Stimulated activated naive CD8-positive, alpha-beta T cell treated with anti-CD3 and anti-CD28 coated beads, Interleukin-15, Interleukin-2, amounts not matched to agents 100 ng/mL and 50 ng/mL, for 24 hours (primary cell): ENCODE measurements around the gene HTR2C.
"Not testable (repeated sequence)": the region's sequence is repeated elsewhere in the genome, so short reads cannot be mapped to it uniquely, and the experiment has no call there.

Source experiments
- H3K27ac Mint-ChIP-seq: one replicate; pipeline ENCODE4 v1.8.0; 2021; ENCODE audit warnings: mild to moderate bottlenecking, mixed read lengths
- H3K27me3 Mint-ChIP-seq: one replicate; pipeline ENCODE4 v1.8.0; 2021; ENCODE audit warnings: mixed read lengths
- H3K36me3 Mint-ChIP-seq: one replicate; pipeline ENCODE4 v1.8.0; 2021; ENCODE audit warnings: low read depth, mixed read lengths
- H3K4me1 Mint-ChIP-seq: one replicate; pipeline ENCODE4 v1.8.0; 2021; ENCODE audit warnings: low read depth, mixed read lengths
- H3K4me3 Mint-ChIP-seq: one replicate; pipeline ENCODE4 v1.8.0; 2021; ENCODE audit warnings: mild to moderate bottlenecking, mixed read lengths
- H3K9me3 Mint-ChIP-seq: one replicate; pipeline ENCODE4 v1.8.0; 2021; ENCODE audit warnings: mixed read lengths

HTR2C gene

GRCh38 chrX:114626323-114626722 lies 42.4 kb downstream of the HTR2C start:
- H3K27ac Mint-ChIP-seq, result no peak overlapping the region
- H3K4me1 Mint-ChIP-seq, result no peaks in the 10 kb centered on the region
- H3K9me3 Mint-ChIP-seq, result no peaks in the 10 kb centered on the region
- H3K27me3 Mint-ChIP-seq, result no peaks in the 10 kb centered on the region
- H3K4me3 Mint-ChIP-seq, result no peak overlapping the region
- H3K36me3 Mint-ChIP-seq, result no peaks in the 10 kb centered on the region

DNA sequence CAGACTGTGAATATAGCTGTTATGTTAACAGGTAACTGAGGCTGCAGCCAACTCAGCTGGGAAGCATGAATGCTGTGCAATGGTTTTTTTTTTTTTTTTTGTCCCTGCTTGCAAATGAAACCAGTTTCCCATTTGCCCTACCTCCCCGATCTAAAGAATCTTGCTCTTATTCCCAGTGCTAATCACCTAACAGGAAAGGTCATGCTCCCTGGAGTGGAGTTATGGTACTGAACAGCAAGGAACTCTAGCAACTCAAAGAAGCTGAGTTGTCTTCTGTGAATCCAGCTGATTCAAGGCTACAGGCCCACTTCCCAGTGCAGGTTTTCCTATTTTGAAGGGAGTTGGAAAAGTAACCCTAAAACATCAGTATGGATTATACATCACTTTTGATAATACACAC lies 52.1 kb downstream of the HTR2C start:
- no peak overlapping the region for H3K27ac Mint-ChIP-seq
- H3K27me3 Mint-ChIP-seq, result no peaks in the 10 kb centered on the region
- no peak overlapping the region for H3K4me3 Mint-ChIP-seq
- no peaks in the 10 kb centered on the region for H3K4me1 Mint-ChIP-seq
- H3K36me3 Mint-ChIP-seq, result no peaks in the 10 kb centered on the region
- no peaks in the 10 kb centered on the region for H3K9me3 Mint-ChIP-seq

GRCh38 chrX:114650351-114650750 lies 66.5 kb downstream of the HTR2C start:
- no peak overlapping the region for H3K4me3 Mint-ChIP-seq
- no peaks in the 10 kb centered on the region for H3K36me3 Mint-ChIP-seq
- H3K27me3 Mint-ChIP-seq, result no peaks in the 10 kb centered on the region
- no peak overlapping the region for H3K27ac Mint-ChIP-seq
- H3K4me1 Mint-ChIP-seq, result no peaks in the 10 kb centered on the region
- no peaks in the 10 kb centered on the region for H3K9me3 Mint-ChIP-seq

DNA sequence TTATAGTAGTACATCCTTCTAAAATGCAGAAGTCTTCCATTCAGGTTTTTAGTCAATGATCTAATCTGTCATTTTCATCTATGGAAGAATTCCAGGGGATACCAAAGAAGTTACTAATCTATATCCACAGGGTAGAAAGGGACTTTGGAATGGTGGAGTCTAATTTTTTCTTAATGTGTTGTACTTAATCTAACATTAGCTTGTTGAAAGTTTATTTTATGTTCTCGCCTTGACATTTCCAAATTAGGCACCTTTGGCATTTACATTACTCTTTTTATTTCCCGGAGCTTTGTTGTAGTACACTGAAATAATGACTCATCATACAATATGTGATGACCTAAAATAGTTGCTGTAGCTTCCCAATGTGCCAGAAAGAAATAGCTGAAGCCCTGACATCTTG lies 91.5 kb downstream of the HTR2C start:
- H3K4me1 Mint-ChIP-seq, result no peaks in the 10 kb centered on the region
- H3K27me3 Mint-ChIP-seq, result no peaks in the 10 kb centered on the region
- no peaks in the 10 kb centered on the region for H3K36me3 Mint-ChIP-seq
- H3K9me3 Mint-ChIP-seq, result no peaks in the 10 kb centered on the region
- H3K4me3 Mint-ChIP-seq, result no peak overlapping the region
- H3K27ac Mint-ChIP-seq, result no peak overlapping the region

DNA sequence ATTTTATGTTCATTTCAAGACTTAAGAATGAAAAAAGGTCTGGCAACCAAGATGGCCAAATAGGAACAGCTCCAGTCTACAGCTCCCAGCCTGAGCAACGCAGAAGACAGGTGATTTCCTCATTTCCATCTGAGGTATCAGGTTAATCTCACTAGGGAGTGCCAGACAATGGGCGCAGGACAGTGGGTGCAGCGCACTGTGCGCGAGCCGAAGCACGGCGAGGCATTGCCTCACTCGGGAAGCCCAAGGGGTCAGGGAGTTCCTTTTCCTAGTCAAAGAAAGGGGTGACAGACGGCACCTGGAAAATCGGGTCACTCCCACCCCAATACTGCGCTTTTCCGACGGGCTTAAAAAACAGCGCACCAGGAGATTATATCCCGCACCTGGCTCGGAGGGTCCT lies 116.6 kb downstream of the HTR2C start:
- not testable (repeated sequence) for H3K4me3 Mint-ChIP-seq, H3K27ac Mint-ChIP-seq, H3K36me3 Mint-ChIP-seq, H3K4me1 Mint-ChIP-seq, H3K9me3 Mint-ChIP-seq, H3K27me3 Mint-ChIP-seq

- no peaks in the 10 kb centered on the region for H3K27me3 Mint-ChIP-seq
Measured at GRCh38 chrX:114709406-114709805, 125.5 kb downstream of the HTR2C start.

GRCh38 chrX:114710571-114710970 lies 126.7 kb downstream of the HTR2C start:
- Mint-ChIP-seq H3K9me3 (no peaks in the 10 kb centered on the region), H3K27me3 (no peaks in the 10 kb centered on the region), H3K4me1 (no peaks in the 10 kb centered on the region), H3K36me3 (no peaks in the 10 kb centered on the region), H3K4me3 (no peak overlapping the region), H3K27ac (no peak overlapping the region)

More at GRCh38 chrX:114709406-114709805, 125.5 kb downstream of the HTR2C start:
- H3K36me3 Mint-ChIP-seq, result no peaks in the 10 kb centered on the region
- H3K9me3 Mint-ChIP-seq, result no peaks in the 10 kb centered on the region
- H3K4me1 Mint-ChIP-seq, result no peaks in the 10 kb centered on the region
- no peak overlapping the region for H3K27ac Mint-ChIP-seq
- no peak overlapping the region for H3K4me3 Mint-ChIP-seq

GRCh38 chrX:114712466-114712865 lies 128.6 kb downstream of the HTR2C start:
- no peak overlapping the region for H3K4me3 Mint-ChIP-seq

DNA sequence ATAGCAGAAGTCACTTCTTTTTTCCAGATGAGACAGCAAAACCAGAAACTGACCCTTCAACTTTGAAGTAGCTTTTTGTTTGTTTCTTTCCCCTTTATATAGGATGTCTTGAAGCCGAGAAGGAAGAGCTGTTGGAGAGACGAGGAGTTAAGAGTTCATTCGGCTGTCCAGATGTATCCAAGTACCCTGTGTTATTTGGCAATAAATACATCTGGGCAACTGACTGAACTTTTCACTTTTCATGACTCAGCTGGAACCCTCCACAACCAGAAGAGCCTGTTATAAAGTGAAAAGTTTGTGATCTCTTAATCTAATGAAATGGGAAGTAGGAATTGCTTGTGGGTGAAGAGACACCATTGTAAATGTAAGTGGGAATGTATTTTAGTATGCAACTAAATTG lies 131.2 kb downstream of the HTR2C start:
- H3K9me3 Mint-ChIP-seq, result no peaks in the 10 kb centered on the region
- H3K4me1 Mint-ChIP-seq, result no peaks in the 10 kb centered on the region
- H3K27me3 Mint-ChIP-seq, result no peaks in the 10 kb centered on the region
- no peaks in the 10 kb centered on the region for H3K36me3 Mint-ChIP-seq
- H3K27ac Mint-ChIP-seq, result no peak overlapping the region
- no peak overlapping the region for H3K4me3 Mint-ChIP-seq

More at GRCh38 chrX:114712466-114712865, 128.6 kb downstream of the HTR2C start:
- Mint-ChIP-seq H3K27ac (no peak overlapping the region), H3K36me3 (no peaks in the 10 kb centered on the region), H3K9me3 (no peaks in the 10 kb centered on the region), H3K27me3 (no peaks in the 10 kb centered on the region), H3K4me1 (no peaks in the 10 kb centered on the region)

- Mint-ChIP-seq H3K9me3 (no peaks in the 10 kb centered on the region), H3K27ac (no peak overlapping the region), H3K4me3 (no peak overlapping the region), H3K4me1 (no peaks in the 10 kb centered on the region), H3K36me3 (no peaks in the 10 kb centered on the region), H3K27me3 (no peaks in the 10 kb centered on the region)
Measured at GRCh38 chrX:114717921-114718320, 134.0 kb downstream of the HTR2C start.

DNA sequence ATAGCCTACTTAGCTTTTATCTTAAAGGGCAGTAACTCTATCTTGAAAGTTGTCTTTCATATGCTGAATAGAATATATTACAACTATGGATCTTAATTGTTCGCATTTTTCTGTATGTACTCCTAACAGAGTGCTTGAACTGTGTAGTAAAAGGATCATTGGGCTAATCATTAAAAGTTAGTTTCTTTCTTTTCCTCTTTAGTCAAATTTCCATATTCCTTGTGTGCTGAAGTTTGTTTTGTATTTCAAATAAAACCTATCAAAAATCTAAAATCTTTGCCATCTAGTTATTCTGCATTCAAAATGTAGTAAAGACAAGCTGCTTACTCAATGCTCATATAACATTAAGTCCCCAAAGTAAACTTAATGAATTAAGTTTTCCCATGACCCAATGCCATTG lies 182.7 kb downstream of the HTR2C start:
- Mint-ChIP-seq H3K9me3 (peaks cover 4% of the 10 kb centered on the region), H3K4me3 (no peak overlapping the region), H3K27me3 (no peaks in the 10 kb centered on the region), H3K36me3 (no peaks in the 10 kb centered on the region), H3K4me1 (no peaks in the 10 kb centered on the region), H3K27ac (no peak overlapping the region)

GRCh38 chrX:114774691-114775090 lies 190.8 kb downstream of the HTR2C start:
- H3K9me3 Mint-ChIP-seq, result peaks cover 12% of the 10 kb centered on the region
- H3K27ac Mint-ChIP-seq, result no peak overlapping the region

GRCh38 chrX:114782925-114783324 lies 199.0 kb downstream of the HTR2C start:
- no peaks in the 10 kb centered on the region for H3K36me3 Mint-ChIP-seq
- no peaks in the 10 kb centered on the region for H3K4me1 Mint-ChIP-seq
- no peaks in the 10 kb centered on the region for H3K27me3 Mint-ChIP-seq
- H3K4me3 Mint-ChIP-seq, result no peak overlapping the region
- H3K9me3 Mint-ChIP-seq, result peaks cover 6% of the 10 kb centered on the region
- H3K27ac Mint-ChIP-seq, result no peak overlapping the region

More at GRCh38 chrX:114774691-114775090, 190.8 kb downstream of the HTR2C start:
- Mint-ChIP-seq H3K36me3 (no peaks in the 10 kb centered on the region), H3K4me3 (no peak overlapping the region), H3K4me1 (no peaks in the 10 kb centered on the region), H3K27me3 (no peaks in the 10 kb centered on the region)

GRCh38 chrX:114787061-114787460 lies 203.2 kb downstream of the HTR2C start:
- no peak overlapping the region for H3K4me3 Mint-ChIP-seq
- no peaks in the 10 kb centered on the region for H3K36me3 Mint-ChIP-seq
- no peaks in the 10 kb centered on the region for H3K27me3 Mint-ChIP-seq
- H3K27ac Mint-ChIP-seq, result no peak overlapping the region
- H3K9me3 Mint-ChIP-seq, result no peaks in the 10 kb centered on the region
- H3K4me1 Mint-ChIP-seq, result no peaks in the 10 kb centered on the region

DNA sequence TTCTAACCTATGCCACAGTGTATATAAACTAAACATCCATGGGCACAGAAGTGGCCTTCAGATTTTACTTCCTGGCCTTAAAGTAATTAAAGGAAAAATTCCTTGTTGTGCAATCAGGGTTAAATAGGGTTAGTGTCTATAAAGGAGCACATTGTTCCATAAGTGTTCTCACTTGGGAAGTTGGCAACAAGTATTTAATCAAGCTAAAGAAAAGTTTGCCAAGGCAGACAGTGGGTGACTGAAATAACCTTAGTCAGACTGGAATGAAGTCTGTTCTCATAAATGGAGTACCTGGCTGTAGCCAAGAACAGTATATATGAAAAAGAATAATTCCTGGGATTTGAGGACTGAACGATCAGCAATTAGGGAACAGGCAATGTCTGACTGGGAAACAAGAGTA lies 213.6 kb downstream of the HTR2C start:
- Mint-ChIP-seq H3K4me1 (no peaks in the 10 kb centered on the region), H3K4me3 (no peak overlapping the region), H3K27me3 (no peaks in the 10 kb centered on the region), H3K9me3 (no peaks in the 10 kb centered on the region), H3K27ac (no peak overlapping the region), H3K36me3 (no peaks in the 10 kb centered on the region)

DNA sequence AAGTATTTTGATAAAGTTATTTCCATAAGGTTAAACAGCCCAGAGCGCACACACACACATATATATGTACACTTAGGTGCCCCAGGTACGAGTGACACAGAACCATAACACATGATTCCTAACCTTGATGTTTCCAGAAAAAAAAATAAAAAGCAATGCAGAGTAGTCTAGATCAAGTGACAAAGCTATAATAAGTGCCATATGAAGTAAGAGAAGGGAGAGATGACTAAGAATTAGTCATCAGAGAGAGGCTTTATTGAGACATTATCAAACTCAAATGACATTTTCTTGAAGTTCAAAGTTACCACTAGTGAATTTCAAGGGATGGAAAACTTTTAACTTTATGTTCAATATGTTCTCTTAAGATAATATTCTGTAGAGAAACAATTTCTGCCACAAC lies 215.0 kb downstream of the HTR2C start:
- Mint-ChIP-seq H3K27me3 (no peaks in the 10 kb centered on the region), H3K9me3 (no peaks in the 10 kb centered on the region), H3K27ac (no peak overlapping the region), H3K4me1 (no peaks in the 10 kb centered on the region), H3K4me3 (no peak overlapping the region), H3K36me3 (no peaks in the 10 kb centered on the region)

- Mint-ChIP-seq H3K27me3 (no peaks in the 10 kb centered on the region), H3K4me3 (no peak overlapping the region), H3K9me3 (no peaks in the 10 kb centered on the region), H3K36me3 (no peaks in the 10 kb centered on the region), H3K27ac (no peak overlapping the region), H3K4me1 (no peaks in the 10 kb centered on the region)
Measured at GRCh38 chrX:114800719-114801118, 216.8 kb downstream of the HTR2C start.
